Endodermal cell (in vitro differentiated cells): ENCODE results near the gene CLCA1. TPM values are rescaled to one million over a fixed set of nuclear protein-coding genes. Genes with fewer than 3 reads are reported as not detected.

ENCODE experiments used
- DNase-seq: peaks from one replicate; pipeline ENCODE4 v3.0.0-alpha.2; 2017
- H3K27ac ChIP-seq: 2 replicates; pipeline ENCODE4 v1.5.1; 2013; ENCODE audit warnings: mild to moderate bottlenecking, low read depth, low read length, moderate library complexity
- H3K27me3 ChIP-seq: 2 replicates; pipeline ENCODE4 v1.6.1; 2013; ENCODE audit warnings: mild to moderate bottlenecking, low read length, moderate library complexity; ENCODE audit not compliant: insufficient read depth, control insufficient read depth, poor library complexity, severe bottlenecking
- H3K36me3 ChIP-seq: 2 replicates; pipeline ENCODE4 v1.7.0; 2013; ENCODE audit warnings: mild to moderate bottlenecking, low read length, moderate library complexity; ENCODE audit not compliant: control insufficient read depth, insufficient read depth
- H3K4me1 ChIP-seq: one replicate; pipeline ENCODE4 v1.7.0; 2013; ENCODE audit warnings: low read length; ENCODE audit not compliant: control insufficient read depth, insufficient read depth
- H3K4me3 ChIP-seq: 2 replicates; pipeline ENCODE4 v1.5.1; 2013; ENCODE audit warnings: mild to moderate bottlenecking, low read length, moderate library complexity
- H3K9ac ChIP-seq: 2 replicates; pipeline ENCODE4 v1.6.1; 2013; ENCODE audit warnings: mild to moderate bottlenecking, low read length, moderate library complexity; ENCODE audit not compliant: poor library complexity, severe bottlenecking; ENCODE audit errors: extremely low read depth
- H3K9me3 ChIP-seq: 2 replicates; pipeline ENCODE4 v1.6.1; 2013; ENCODE audit warnings: mild to moderate bottlenecking, low read length, moderate library complexity; ENCODE audit not compliant: control insufficient read depth
- H3K27ac Mint-ChIP-seq: 2 replicates; pipeline ENCODE4 v1.8.0; 2020; ENCODE audit warnings: mixed read lengths
- H3K27me3 Mint-ChIP-seq: 2 replicates; pipeline ENCODE4 v1.8.0; 2021; ENCODE audit warnings: mild to moderate bottlenecking, mixed read lengths; ENCODE audit not compliant: insufficient read depth
- H3K36me3 Mint-ChIP-seq: 2 replicates; pipeline ENCODE4 v1.8.0; 2020; ENCODE audit warnings: low read depth, mixed read lengths
- H3K4me1 Mint-ChIP-seq: 2 replicates; pipeline ENCODE4 v1.8.0; 2020; ENCODE audit warnings: mixed read lengths
- H3K4me3 Mint-ChIP-seq: 2 replicates; pipeline ENCODE4 v1.8.0; 2020; ENCODE audit warnings: mild to moderate bottlenecking, moderate library complexity, mixed read lengths
- H3K9me3 Mint-ChIP-seq: 2 replicates; pipeline ENCODE4 v1.8.0; 2020; ENCODE audit warnings: mild to moderate bottlenecking, mixed read lengths
- CTCF ChIP-seq: fragments of 200-600 bp; sonication (generic); conservative IDR thresholded peaks from 2 replicates; pipeline ENCODE4 v1.5.0; 2021; ENCODE audit warnings: antibody characterized with exemption, mild to moderate bottlenecking
- WGBS, 2 experiments: methylation state at CpG; one replicate each; pipeline versions ENCODE4 v1.1.5 to v1.1.7; 2013; ENCODE audit warnings: missing lambda C conversion rate in 2 of 2, mixed read lengths in 1 of 2; ENCODE audit not compliant: insufficient coverage in 1 of 2, insufficient read length in 1 of 2; 5-methylcytosine and 5-hydroxymethylcytosine counted together
- total RNA-seq, 2 donors: library from RNA; stranded (reverse); fragmentation: NEBNext Ultra II Directional in 1 of 2; extraction: Animal tissue kit (Norgen Biotek cat#: 25700) in 1 of 2; gene quantifications; 2 replicates in 1 of 2; 3 replicates in 1 of 2; pipeline ENCODE4 v1.2.1, GENCODE V29; 2021

The CLCA1 gene
- total RNA-seq, 2 donors from 2014 or later: 0.24 to 0.60 TPM

- Mint-ChIP-seq H3K36me3 (no peaks in the 10 kb centered on the region), H3K27ac (no peak overlapping the region), H3K4me1 (no peaks in the 10 kb centered on the region), H3K27me3 (no peaks in the 10 kb centered on the region), H3K9me3 (no peaks in the 10 kb centered on the region), H3K4me3 (no peak overlapping the region)
- H3K9me3 ChIP-seq: no peaks in the 10 kb centered on the region
- H3K27ac ChIP-seq: no peak overlapping the region
- no peaks in the 10 kb centered on the region for H3K27me3 ChIP-seq
- no peak overlapping the region for H3K4me3 ChIP-seq
- no peaks in the 10 kb centered on the region for H3K4me1 ChIP-seq
- H3K9ac ChIP-seq: no peak overlapping the region
- H3K36me3 ChIP-seq: no peaks in the 10 kb centered on the region
- TF ChIP-seq CTCF: no peak
- no peak for DNase-seq
- WGBS, 2 experiments: 100% methylated on average over 1 of the region's 1 CpG; no CpG with 5 or more reads in 1 of the 2 experiments
Measured at GRCh38 chr1:86448670-86449069, 20.1 kb upstream of the CLCA1 start.

- no peaks in the 10 kb centered on the region for H3K9me3 Mint-ChIP-seq
- Histone ChIP-seq H3K27me3 (no peaks in the 10 kb centered on the region), H3K36me3 (no peaks in the 10 kb centered on the region), H3K27ac (no peak overlapping the region), H3K9ac (no peak overlapping the region), H3K4me1 (no peaks in the 10 kb centered on the region), H3K9me3 (no peaks in the 10 kb centered on the region), H3K4me3 (no peak overlapping the region)
- DNase-seq: no peak
- H3K36me3 Mint-ChIP-seq: no peaks in the 10 kb centered on the region
- no peak overlapping the region for H3K4me3 Mint-ChIP-seq
- no peak overlapping the region for H3K27ac Mint-ChIP-seq
- H3K4me1 Mint-ChIP-seq: no peaks in the 10 kb centered on the region
- WGBS, 2 experiments: 100% methylated on average over 1 of the region's 1 CpG; no CpG with 5 or more reads in 1 of the 2 experiments
- TF ChIP-seq CTCF: no peak
- no peaks in the 10 kb centered on the region for H3K27me3 Mint-ChIP-seq
Measured at GRCh38 chr1:86449103-86449502, 19.6 kb upstream of the CLCA1 start.

GRCh38 chr1:86450847-86451246 is 17.9 kb upstream of the CLCA1 start:
- Mint-ChIP-seq H3K27ac (no peak overlapping the region), H3K36me3 (no peaks in the 10 kb centered on the region), H3K9me3 (no peaks in the 10 kb centered on the region), H3K4me1 (no peaks in the 10 kb centered on the region), H3K27me3 (no peaks in the 10 kb centered on the region), H3K4me3 (no peak overlapping the region)
- no peaks in the 10 kb centered on the region for H3K36me3 ChIP-seq
- H3K4me3 ChIP-seq: no peak overlapping the region
- no peak overlapping the region for H3K27ac ChIP-seq
- TF ChIP-seq CTCF: no peak
- no peaks in the 10 kb centered on the region for H3K27me3 ChIP-seq
- no peaks in the 10 kb centered on the region for H3K4me1 ChIP-seq
- no peak overlapping the region for H3K9ac ChIP-seq
- WGBS, 2 experiments: 50 to 61% methylated on average over 2 to 3 of the region's 3 CpGs
- H3K9me3 ChIP-seq: no peaks in the 10 kb centered on the region
- no peak for DNase-seq
